IMR-90 (cell line): ENCODE results near the gene ZNF646. TPM values are rescaled to one million over a fixed set of nuclear protein-coding genes. Genes with fewer than 3 reads are reported as not detected.
A peak's percentile ranks its signal among the peaks of the same experiment; 100 is the strongest.

Experiments used
- ATAC-seq: fragments of 200-7000 bp; cut with Tn5 transposase; 2 replicates; pipeline ENCODE4 v1.9.1; 2020; ENCODE audit warnings: low read depth, mild to moderate bottlenecking, moderate library complexity
- BruUV-seq: library from RNA; stranded (reverse); fragments of 400-500 nt; replicated peaks from 2 replicates; lab custom pipeline; 2021; lab: Mats Ljungman, UMichigan
- CTCF ChIA-PET: fragments of 300-600 bp; formaldehyde crosslinking; extraction: SDS; loops from one replicate; lab custom pipeline; 2021; ENCODE audit warnings: antibody characterized with exemption; lab: Yijun Ruan, JAX
- POLR2A ChIA-PET: fragments of 300-600 bp; sonication (Branson Sonifier 250); formaldehyde crosslinking; loops from one replicate; lab custom pipeline; 2022; ENCODE audit warnings: antibody characterized with exemption; ENCODE audit not compliant: unreplicated experiment; lab: Charles Lee
- DNase-seq: peaks from one replicate; pipeline ENCODE4 v3.0.0; 2013
- H2AFZ ChIP-seq: replicated peaks from 2 replicates; pipeline ENCODE3; 2013; ENCODE audit warnings: low read length, mild to moderate bottlenecking; ENCODE audit not compliant: poor library complexity
- H2AK5ac ChIP-seq: 2 replicates; pipeline ENCODE4 v1.6.1; 2013; ENCODE audit warnings: low read depth, low read length, inconsistent platforms
- H2AK9ac ChIP-seq: replicated peaks from 2 replicates; pipeline ENCODE3; 2013; ENCODE audit warnings: mild to moderate bottlenecking, low read depth, low read length, moderate library complexity; ENCODE audit not compliant: poor library complexity
- H2BK120ac ChIP-seq: 2 replicates; pipeline ENCODE4 v1.6.1; 2013; ENCODE audit warnings: low read depth, low read length, inconsistent platforms
- H2BK15ac ChIP-seq: 3 replicates; pipeline ENCODE4 v1.6.1; 2013; ENCODE audit warnings: low read depth, low read length, inconsistent platforms
- H2BK20ac ChIP-seq: 2 replicates; pipeline ENCODE4 v1.6.1; 2013; ENCODE audit warnings: low read depth, mild to moderate bottlenecking, inconsistent platforms, low read length, moderate library complexity
- H2BK5ac ChIP-seq: 2 replicates; pipeline ENCODE4 v1.6.1; 2013; ENCODE audit warnings: mild to moderate bottlenecking, low read depth, low read length, inconsistent platforms; ENCODE audit not compliant: poor library complexity, severe bottlenecking
- H3K14ac ChIP-seq: replicated peaks from 2 replicates; pipeline ENCODE4 v1.6.1; 2013; ENCODE audit warnings: low read depth, low read length, inconsistent platforms
- H3K18ac ChIP-seq: 2 replicates; pipeline ENCODE4 v1.6.1; 2013; ENCODE audit warnings: low read depth, low read length, control low read depth
- H3K23ac ChIP-seq: 2 replicates; pipeline ENCODE4 v1.6.1; 2013; ENCODE audit warnings: low read depth, low read length, inconsistent platforms
- H3K27ac ChIP-seq: 2 replicates; pipeline ENCODE4 v1.5.1; 2013; ENCODE audit warnings: mild to moderate bottlenecking, control low read depth, low read length; ENCODE audit not compliant: insufficient read depth
- H3K27me3 ChIP-seq: 2 replicates; pipeline ENCODE4 v1.6.1; 2013; ENCODE audit warnings: low read length; ENCODE audit not compliant: control insufficient read depth, insufficient read depth
- H3K36me3 ChIP-seq: 2 replicates; pipeline ENCODE4 v1.6.1; 2013; ENCODE audit warnings: low read length, mixed read lengths; ENCODE audit not compliant: control insufficient read depth, insufficient read depth
- H3K4ac ChIP-seq: 2 replicates; pipeline ENCODE4 v1.6.1; 2013; ENCODE audit warnings: low read depth, low read length, inconsistent platforms
- H3K4me1 ChIP-seq: 2 replicates; pipeline ENCODE4 v1.6.1; 2013; ENCODE audit warnings: low read length, mixed read lengths; ENCODE audit not compliant: control insufficient read depth, insufficient read depth
- H3K4me2 ChIP-seq: 2 replicates; pipeline ENCODE4 v1.6.1; 2013; ENCODE audit warnings: low read depth, mild to moderate bottlenecking, control low read depth, low read length, moderate library complexity
- H3K4me3 ChIP-seq: 2 replicates; pipeline ENCODE4 v1.5.1; 2013; ENCODE audit warnings: low read depth, mild to moderate bottlenecking, control low read depth, low read length, moderate library complexity; ENCODE audit not compliant: insufficient read depth
- H3K56ac ChIP-seq: 2 replicates; pipeline ENCODE4 v1.6.1; 2013; ENCODE audit warnings: low read length, inconsistent platforms; ENCODE audit not compliant: insufficient read depth; ENCODE audit errors: extremely low read depth
- H3K79me1 ChIP-seq, 2 experiments: 2 replicates each; pipeline ENCODE4 v1.6.1; 2013; ENCODE audit warnings: low read length in 2 of 2, inconsistent platforms in 1 of 2, low read depth in 1 of 2
- H3K9ac ChIP-seq: 2 replicates; pipeline ENCODE4 v1.6.1; 2013; ENCODE audit warnings: low read depth, low read length, control low read depth
- H3K9me1 ChIP-seq: 2 replicates; pipeline ENCODE4 v1.6.1; 2013; ENCODE audit warnings: low read length, inconsistent platforms; ENCODE audit not compliant: insufficient read depth
- H3K9me3 ChIP-seq: 2 replicates; pipeline ENCODE4 v1.6.1; 2013; ENCODE audit warnings: low read length; ENCODE audit not compliant: control insufficient read depth, insufficient read depth
- H4K20me1 ChIP-seq: 2 replicates; pipeline ENCODE4 v1.6.1; 2013; ENCODE audit warnings: low read length, inconsistent platforms; ENCODE audit not compliant: insufficient read depth
- H4K5ac ChIP-seq: 2 replicates; pipeline ENCODE4 v1.6.1; 2013; ENCODE audit warnings: mild to moderate bottlenecking, low read depth, low read length, control low read depth
- H4K8ac ChIP-seq, 2 experiments: 2 replicates each; pipeline ENCODE4 v1.6.1; 2013; ENCODE audit warnings: low read depth in 2 of 2, low read length in 2 of 2, control low read depth in 1 of 2, inconsistent platforms in 1 of 2
- H4K91ac ChIP-seq: 2 replicates; pipeline ENCODE4 v1.6.1; 2013; ENCODE audit warnings: low read depth, low read length, inconsistent platforms; ENCODE audit not compliant: insufficient read depth
- BHLHE40 ChIP-seq: fragments of 150-350 bp; IDR thresholded peaks from 2 replicates; pipeline ENCODE4 v1.6.1; 2016; ENCODE audit warnings: mild to moderate bottlenecking, low read depth, low read length
- CEBPB ChIP-seq: IDR thresholded peaks from 2 replicates; pipeline ENCODE4 v1.6.1; 2012; ENCODE audit warnings: low read depth, low read length, improper control_type of control experiment
- CTCF ChIP-seq: conservative IDR thresholded peaks from 2 replicates; pipeline ENCODE4 v1.5.1; 2012; ENCODE audit warnings: mild to moderate bottlenecking, low read depth, low read length, improper control_type of control experiment
- FOS ChIP-seq: fragments of 150-350 bp; IDR thresholded peaks from 2 replicates; pipeline ENCODE4 v1.6.1; 2016; ENCODE audit warnings: low read depth, low read length
- MAZ ChIP-seq: IDR thresholded peaks from 2 replicates; pipeline ENCODE4 v1.6.1; 2012; ENCODE audit warnings: low read depth, mild to moderate bottlenecking, low read length, improper control_type of control experiment, moderate library complexity, borderline replicate concordance
- MXI1 ChIP-seq: IDR thresholded peaks from 2 replicates; pipeline ENCODE4 v1.6.1; 2012; ENCODE audit warnings: low read depth, mild to moderate bottlenecking, low read length, moderate library complexity, borderline replicate concordance
- RAD21 ChIP-seq: IDR thresholded peaks from 2 replicates; pipeline ENCODE4 v1.6.1; 2012; ENCODE audit warnings: low read length, improper control_type of control experiment
- RCOR1 ChIP-seq: IDR thresholded peaks from 2 replicates; pipeline ENCODE4 v1.6.1; 2012; ENCODE audit warnings: mild to moderate bottlenecking, low read length, improper control_type of control experiment; ENCODE audit not compliant: insufficient replicate concordance
- SMC3 ChIP-seq: fragments of 150-350 bp; IDR thresholded peaks from 2 replicates; pipeline ENCODE4 v1.6.1; 2016; ENCODE audit warnings: low read depth, mild to moderate bottlenecking, antibody characterized with exemption, low read length, moderate library complexity
- WGBS, 2 experiments: methylation state at CpG; one replicate each; pipeline versions ENCODE4 v1.1.5 to v1.1.7; 2013; ENCODE audit warnings: missing lambda C conversion rate in 2 of 2; ENCODE audit not compliant: insufficient read length in 1 of 2; ENCODE audit errors: extremely low coverage in 2 of 2; 5-methylcytosine and 5-hydroxymethylcytosine counted together
- dilution Hi-C: fragments of 300-500 bp; cut with HindIII; formaldehyde crosslinking; loops from one replicate; pipeline ENCODE4 v1.14.3; 2018; ENCODE audit warnings: low sequenced_read_pairs; ENCODE audit not compliant: unreplicated experiment
- in situ Hi-C: fragments of 300-500 bp; cut with MboI; formaldehyde crosslinking; loops from 3 replicates; pipeline ENCODE4 v1.14.3; 2019; ENCODE audit warnings: low sequenced_read_pairs, inconsistent platforms, mixed read lengths
- intact Hi-C: fragments of 100-400 bp; cut with micrococcal nuclease; formaldehyde crosslinking; loops from 2 replicates; pipeline ENCODE4 v1.10.0; 2022
- polyA plus RNA-seq, 3 experiments: library from polyadenylated mRNA; depleted of rRNA; stranded (reverse); fragments of >200 nt; gene quantifications; 2 replicates each; pipeline ENCODE4 v1.2.3, GENCODE V29; 2012; ENCODE audit warnings: low replicate concordance in 1 of 3
- total RNA-seq: library from RNA; depleted of rRNA; stranded (reverse); fragments of >200 nt; gene quantifications from 2 replicates; pipeline ENCODE4 v1.2.3, GENCODE V29; 2012

Gene ZNF646
- total and polyA plus RNA-seq, 2 of the 4 experiments (the other 2 are of a cell fraction) = 4.9 to 6.8 TPM

GRCh38 chr16:31105677-31106213 is 31.5 kb downstream of the ZNF646 start:
- Histone ChIP-seq H3K18ac (peak overlapping the region; percentile 5; the same call in 1 of the 2 replicates), H3K79me1 (peaks cover 14 to 27% of the 10 kb centered on the region in 2 experiments), H2AFZ (peak overlapping the region; percentile 94), H3K23ac (no peak overlapping the region), H4K20me1 (no peaks in the 10 kb centered on the region; the same call in 1 of the 2 replicates), H3K27me3 (no peaks in the 10 kb centered on the region), H3K4ac (no peak overlapping the region), H3K9me1 (peaks cover 14% of the 10 kb centered on the region; the same call in 1 of the 2 replicates), H3K4me2 (no peak overlapping the region), H2BK5ac (peak overlapping the region; percentile 46), H2BK15ac (peak overlapping the region; percentile 1; the same call in 1 of the 3 replicates), H4K8ac (peak overlapping the region; percentile 81 to 97; a peak in 3 of 4 replicates), H2BK120ac (no peak overlapping the region), H3K56ac (no peak overlapping the region), H3K14ac (no peak overlapping the region), H2BK20ac (no peak overlapping the region), H3K4me1 (peaks cover 5% of the 10 kb centered on the region), H4K5ac (peak overlapping the region; percentile 82), H3K9me3 (no peaks in the 10 kb centered on the region), H3K27ac (peak overlapping the region; percentile 43), H2AK9ac (peak overlapping the region; percentile 22), H4K91ac (no peak overlapping the region), H3K36me3 (peaks cover 15% of the 10 kb centered on the region), H3K4me3 (no peak overlapping the region), H2AK5ac (no peak overlapping the region), H3K9ac (0 out of 2 replicates have a peak overlapping the region, but pooled peaks have one; percentile 3)
- DNase-seq = no peak
- in situ Hi-C loops = no loop called here
- intact Hi-C loops = loop anchor here (2.0 kb wide), 1 partner anchor 53 kb away; no protein-coding TSS in a partner anchor
- no TSS peak for BruUV-seq
- dilution Hi-C loops = no loop called here
- TF ChIP-seq SMC3 (no peak), MAZ (no peak; the same call in 1 of the 2 replicates), RCOR1 (no peak), RAD21 (peak; percentile 35; the same call in 1 of the 2 replicates), CTCF (peak; percentile 61), BHLHE40 (0 out of 2 replicates have a peak, but pooled peaks have one; percentile 21), FOS (no peak), MXI1 (no peak), CEBPB (no peak)
- ChIA-PET CTCF (no interaction called here), POLR2A (no interaction called here)
- 25% methylated on average over 10 of the region's 33 CpGs; no CpG with 5 or more reads in 1 of the 2 experiments for WGBS, 2 experiments
- peak; percentile 74 for ATAC-seq
